SK-N-SH treated with all-trans-retinoic acid at 6 μM for 48 hours (cell line): Measurements from ENCODE around the gene WDTC1.

ENCODE experiments used
- ARNTL ChIP-seq: fragments of 450-650 bp; formaldehyde crosslinking; IDR thresholded peaks from 2 replicates; pipeline ENCODE4 v1.5.0; 2020; ENCODE audit warnings: low read depth, mild to moderate bottlenecking, moderate library complexity, borderline replicate concordance
- CSDC2 ChIP-seq: fragments of 250-450 bp; sonication (Bioruptor Pico); IDR thresholded peaks from 2 replicates; pipeline ENCODE4 v1.5.0; 2020; ENCODE audit warnings: mild to moderate bottlenecking, moderate library complexity
- ESRRG ChIP-seq: fragments of 250-450 bp; sonication (Bioruptor Pico); IDR thresholded peaks from 2 replicates; pipeline ENCODE4 v1.6.1; 2021; ENCODE audit warnings: mild to moderate bottlenecking
- PATZ1 ChIP-seq: fragments of 250-450 bp; sonication (Bioruptor Pico); IDR thresholded peaks from 2 replicates; pipeline ENCODE4 v1.8.0; 2020; ENCODE audit warnings: mild to moderate bottlenecking, moderate library complexity, borderline replicate concordance
- PPARA ChIP-seq: fragments of 250-450 bp; sonication (Bioruptor Pico); IDR thresholded peaks from 2 replicates; pipeline ENCODE4 v1.5.0; 2020; ENCODE audit warnings: mild to moderate bottlenecking, borderline replicate concordance
- RARB ChIP-seq: fragments of 250-450 bp; sonication (Bioruptor Pico); IDR thresholded peaks from 2 replicates; pipeline ENCODE4 v1.8.0; 2021; ENCODE audit warnings: mild to moderate bottlenecking, moderate library complexity
- SNAI2 ChIP-seq: fragments of 250-450 bp; sonication (Bioruptor Pico); IDR thresholded peaks from 2 replicates; pipeline ENCODE4 v1.5.0; 2020; ENCODE audit warnings: mild to moderate bottlenecking, moderate library complexity
- TOX ChIP-seq: fragments of 250-450 bp; sonication (Bioruptor Pico); IDR thresholded peaks from 2 replicates; pipeline ENCODE4 v1.8.0; 2021; ENCODE audit warnings: mild to moderate bottlenecking, moderate library complexity, borderline replicate concordance
- ZC3H10 ChIP-seq: fragments of 250-450 bp; sonication (Bioruptor Pico); IDR thresholded peaks from 2 replicates; pipeline ENCODE4 v1.5.1; 2021; ENCODE audit warnings: mild to moderate bottlenecking, moderate library complexity
- ZNF565 ChIP-seq: fragments of 450-650 bp; formaldehyde crosslinking; conservative IDR thresholded peaks from 2 replicates; pipeline ENCODE4 v1.5.0; 2020; ENCODE audit warnings: low read depth, mild to moderate bottlenecking, moderate library complexity
- ZNF70 ChIP-seq: fragments of 450-650 bp; formaldehyde crosslinking; IDR thresholded peaks from 2 replicates; pipeline ENCODE4 v1.5.0; 2020; ENCODE audit warnings: mild to moderate bottlenecking, moderate library complexity
- TF ChIP-seq, protein P1 (sequence below): fragments of 250-450 bp; sonication (Bioruptor Pico); IDR thresholded peaks from 2 replicates; pipeline ENCODE4 v1.5.1; 2020; ENCODE audit warnings: low read depth, mild to moderate bottlenecking, moderate library complexity
- TF ChIP-seq, protein P2 (sequence below): fragments of 250-450 bp; sonication (Bioruptor Pico); IDR thresholded peaks from 2 replicates; pipeline ENCODE4 v1.8.0; 2021; ENCODE audit warnings: low read depth, mild to moderate bottlenecking, moderate library complexity, borderline replicate concordance
- TF ChIP-seq, protein P3 (sequence below): fragments of 250-450 bp; sonication (Bioruptor Pico); IDR thresholded peaks from 2 replicates; pipeline ENCODE4 v1.5.1; 2021; ENCODE audit warnings: mild to moderate bottlenecking, moderate library complexity

DNA sequence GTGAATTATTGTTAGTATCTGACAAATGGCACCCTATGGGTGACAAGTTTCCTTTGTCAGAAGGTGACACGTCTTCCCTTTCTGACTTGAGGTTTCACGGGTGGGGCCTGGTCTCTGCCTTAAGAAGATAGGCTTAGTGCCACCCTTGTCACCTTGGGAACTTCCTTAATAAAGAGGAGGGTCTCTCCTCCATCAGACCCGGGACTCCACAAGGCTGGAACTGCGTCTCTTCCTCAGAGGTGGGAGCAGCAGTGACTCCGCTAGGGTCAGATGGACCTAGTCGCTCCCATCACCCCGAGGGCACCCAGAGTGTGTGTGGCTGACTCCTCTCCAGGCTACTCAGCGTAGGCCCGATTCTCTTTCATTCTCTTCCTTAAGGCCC lies 774 bp upstream of the WDTC1 start:
- TF ChIP-seq, protein P1, sequence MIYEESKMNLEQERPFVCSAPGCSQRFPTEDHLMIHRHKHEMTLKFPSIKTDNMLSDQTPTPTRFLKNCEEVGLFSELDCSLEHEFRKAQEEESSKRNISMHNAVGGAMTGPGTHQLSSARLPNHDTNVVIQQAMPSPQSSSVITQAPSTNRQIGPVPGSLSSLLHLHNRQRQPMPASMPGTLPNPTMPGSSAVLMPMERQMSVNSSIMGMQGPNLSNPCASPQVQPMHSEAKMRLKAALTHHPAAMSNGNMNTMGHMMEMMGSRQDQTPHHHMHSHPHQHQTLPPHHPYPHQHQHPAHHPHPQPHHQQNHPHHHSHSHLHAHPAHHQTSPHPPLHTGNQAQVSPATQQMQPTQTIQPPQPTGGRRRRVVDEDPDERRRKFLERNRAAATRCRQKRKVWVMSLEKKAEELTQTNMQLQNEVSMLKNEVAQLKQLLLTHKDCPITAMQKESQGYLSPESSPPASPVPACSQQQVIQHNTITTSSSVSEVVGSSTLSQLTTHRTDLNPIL (CRISPR knock-in tag), result no peak
- no peak for TF ChIP-seq RARB
- TF ChIP-seq ZNF565 (CRISPR knock-in tag), result no peak
- TF ChIP-seq, protein P2, sequence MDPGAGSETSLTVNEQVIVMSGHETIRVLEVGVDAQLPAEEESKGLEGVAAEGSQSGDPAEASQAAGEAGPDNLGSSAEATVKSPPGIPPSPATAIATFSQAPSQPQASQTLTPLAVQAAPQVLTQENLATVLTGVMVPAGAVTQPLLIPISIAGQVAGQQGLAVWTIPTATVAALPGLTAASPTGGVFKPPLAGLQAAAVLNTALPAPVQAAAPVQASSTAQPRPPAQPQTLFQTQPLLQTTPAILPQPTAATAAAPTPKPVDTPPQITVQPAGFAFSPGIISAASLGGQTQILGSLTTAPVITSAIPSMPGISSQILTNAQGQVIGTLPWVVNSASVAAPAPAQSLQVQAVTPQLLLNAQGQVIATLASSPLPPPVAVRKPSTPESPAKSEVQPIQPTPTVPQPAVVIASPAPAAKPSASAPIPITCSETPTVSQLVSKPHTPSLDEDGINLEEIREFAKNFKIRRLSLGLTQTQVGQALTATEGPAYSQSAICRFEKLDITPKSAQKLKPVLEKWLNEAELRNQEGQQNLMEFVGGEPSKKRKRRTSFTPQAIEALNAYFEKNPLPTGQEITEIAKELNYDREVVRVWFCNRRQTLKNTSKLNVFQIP (CRISPR knock-in tag), result no peak
- no peak for TF ChIP-seq ARNTL (CRISPR knock-in tag)
- TF ChIP-seq SNAI2 (CRISPR knock-in tag), result no peak
- no peak for TF ChIP-seq TOX (CRISPR knock-in tag)
- no peak for TF ChIP-seq PATZ1 (CRISPR knock-in tag)
- TF ChIP-seq ESRRG, result no peak
- no peak for TF ChIP-seq ZC3H10
- TF ChIP-seq ZNF70 (CRISPR knock-in tag), result no peak
- no peak for TF ChIP-seq CSDC2 (CRISPR knock-in tag)
- TF ChIP-seq PPARA (CRISPR knock-in tag), result no peak
- TF ChIP-seq, protein P3, sequence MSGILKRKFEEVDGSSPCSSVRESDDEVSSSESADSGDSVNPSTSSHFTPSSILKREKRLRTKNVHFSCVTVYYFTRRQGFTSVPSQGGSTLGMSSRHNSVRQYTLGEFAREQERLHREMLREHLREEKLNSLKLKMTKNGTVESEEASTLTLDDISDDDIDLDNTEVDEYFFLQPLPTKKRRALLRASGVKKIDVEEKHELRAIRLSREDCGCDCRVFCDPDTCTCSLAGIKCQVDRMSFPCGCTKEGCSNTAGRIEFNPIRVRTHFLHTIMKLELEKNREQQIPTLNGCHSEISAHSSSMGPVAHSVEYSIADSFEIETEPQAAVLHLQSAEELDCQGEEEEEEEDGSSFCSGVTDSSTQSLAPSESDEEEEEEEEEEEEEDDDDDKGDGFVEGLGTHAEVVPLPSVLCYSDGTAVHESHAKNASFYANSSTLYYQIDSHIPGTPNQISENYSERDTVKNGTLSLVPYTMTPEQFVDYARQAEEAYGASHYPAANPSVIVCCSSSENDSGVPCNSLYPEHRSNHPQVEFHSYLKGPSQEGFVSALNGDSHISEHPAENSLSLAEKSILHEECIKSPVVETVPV, result no peak
